Epidermal melanocyte (primary cell): ENCODE measurements around the gene C1QBP.
"Not testable (repeated sequence)": the region's sequence is repeated elsewhere in the genome, so short reads cannot be mapped to it uniquely, and the experiment has no call there.

Source experiments
- DNase-seq: peaks from one replicate; pipeline ENCODE4 v3.0.0; 2011; ENCODE audit warnings: low spot score; ENCODE audit not compliant: insufficient read length

The C1QBP gene

GRCh38 chr17:5431949-5432556 is 6.9 kb downstream of the C1QBP start:
- no peak for DNase-seq

- DNase-seq, result not testable (repeated sequence)
Observed at GRCh38 chr17:5431234-5431633, 7.7 kb downstream of the C1QBP start.

GRCh38 chr17:5430413-5430999 is 8.4 kb downstream of the C1QBP start:
- DNase-seq, result no peak

GRCh38 chr17:5429191-5429887 is 9.6 kb downstream of the C1QBP start:
- peak; percentile 34 for DNase-seq

GRCh38 chr17:5425826-5426225 is 13.1 kb downstream of the C1QBP start:
- DNase-seq, result no peak

- no peak for DNase-seq
Observed at GRCh38 chr17:5424909-5425308, 14.0 kb downstream of the C1QBP start.

GRCh38 chr17:5422505-5422904 is 16.4 kb downstream of the C1QBP start:
- DNase-seq, result no peak

- peak; percentile 80 for DNase-seq
Observed at GRCh38 chr17:5419959-5420653, 18.8 kb downstream of the C1QBP start, which contains the start of gene RPAIN. Gene RPAIN, plus strand, starts transcription at chr17:5420182. Its CDS starts 29 bp downstream, at chr17:5420211.

GRCh38 chr17:5419356-5419958 is 19.5 kb downstream of the C1QBP start, which contains the start of gene NUP88:
Gene NUP88, minus strand, starts transcription at chr17:5419662. Its CDS starts 12 bp downstream, at chr17:5419650.
- DNase-seq, result peak; percentile 94

- DNase-seq, result no peak
Observed at GRCh38 chr17:5418858-5419355, 20.0 kb downstream of the C1QBP start.

GRCh38 chr17:5416901-5417300 is 22.1 kb downstream of the C1QBP start:
- DNase-seq, result no peak

- DNase-seq, result no peak
Observed at GRCh38 chr17:5413682-5414081, 25.3 kb downstream of the C1QBP start.

GRCh38 chr17:5410594-5411272 is 28.2 kb downstream of the C1QBP start:
- no peak for DNase-seq

GRCh38 chr17:5408186-5408585 is 30.8 kb downstream of the C1QBP start:
- DNase-seq, result no peak

- DNase-seq, result no peak
Observed at GRCh38 chr17:5405400-5405799, 33.6 kb downstream of the C1QBP start.

GRCh38 chr17:5399767-5400166 is 39.2 kb downstream of the C1QBP start:
- no peak for DNase-seq

- DNase-seq, result no peak
Observed at GRCh38 chr17:5396612-5397011, 42.3 kb downstream of the C1QBP start.

GRCh38 chr17:5391678-5392077 is 47.3 kb downstream of the C1QBP start:
- DNase-seq, result no peak
